GM15510 (cell line): Measurements from ENCODE around the gene ACKR1.

Source experiments
- POLR2A ChIP-seq: IDR thresholded peaks from 3 replicates; pipeline ENCODE4 v1.6.1; 2011; ENCODE audit warnings: borderline replicate concordance; ENCODE audit not compliant: insufficient read length; ENCODE audit errors: extremely low read depth

The ACKR1 gene

GRCh38 chr1:159201642-159202041 is 3.0 kb upstream of the ACKR1 start:
- TF ChIP-seq POLR2A: no peak

- no peak for TF ChIP-seq POLR2A
Measured at GRCh38 chr1:159203610-159204009, 1.1 kb upstream of the ACKR1 start.

GRCh38 chr1:159205225-159205624 is 550 bp downstream of the ACKR1 start:
- no peak for TF ChIP-seq POLR2A

GRCh38 chr1:159206110-159206509 is 1.4 kb downstream of the ACKR1 start:
- no peak for TF ChIP-seq POLR2A

GRCh38 chr1:159207080-159207479 is 2.4 kb downstream of the ACKR1 start:
- no peak for TF ChIP-seq POLR2A

GRCh38 chr1:159207774-159208173 is 3.1 kb downstream of the ACKR1 start:
- TF ChIP-seq POLR2A: no peak

GRCh38 chr1:159208175-159208825 is 3.6 kb downstream of the ACKR1 start:
- TF ChIP-seq POLR2A: no peak

GRCh38 chr1:159209061-159209460 is 4.4 kb downstream of the ACKR1 start:
- TF ChIP-seq POLR2A: no peak

GRCh38 chr1:159211331-159212136 is 6.9 kb downstream of the ACKR1 start:
- TF ChIP-seq POLR2A: no peak

- TF ChIP-seq POLR2A: no peak
Measured at GRCh38 chr1:159212596-159212995, 7.9 kb downstream of the ACKR1 start.

- TF ChIP-seq POLR2A: no peak
Measured at GRCh38 chr1:159214149-159214760, 9.6 kb downstream of the ACKR1 start.

- no peak for TF ChIP-seq POLR2A
Measured at GRCh38 chr1:159218649-159219636, 14.3 kb downstream of the ACKR1 start.

GRCh38 chr1:159222075-159222865 is 17.6 kb downstream of the ACKR1 start:
- no peak for TF ChIP-seq POLR2A

- TF ChIP-seq POLR2A: no peak
Measured at GRCh38 chr1:159223004-159223403, 18.3 kb downstream of the ACKR1 start.
